Ovary (tissue), 9 donors: ENCODE measurements around the gene USP10. TPM values are rescaled to one million over a fixed set of nuclear protein-coding genes. Genes with fewer than 3 reads are reported as not detected.

Experiments
- DNase-seq, 5 donors: peaks; one replicate each; pipeline ENCODE4 v3.0.0-alpha.2; 2019 to 2020
- H3K27ac ChIP-seq, 2 donors: fragments of 200-600 bp; one replicate each; pipeline versions ENCODE4 v1.5.1 to v1.8.0; 2019 to 2022
- H3K27me3 ChIP-seq: fragments of 200-600 bp; one replicate; pipeline ENCODE4 v1.8.0; 2022
- H3K36me3 ChIP-seq: fragments of 200-600 bp; sonication (generic); one replicate; pipeline ENCODE4 v1.5.1; 2019
- H3K4me1 ChIP-seq: one replicate; pipeline ENCODE4 v1.8.1; 2013; ENCODE audit warnings: mild to moderate bottlenecking, moderate library complexity; ENCODE audit not compliant: insufficient read depth
- H3K4me3 ChIP-seq: fragments of 200-600 bp; sonication (generic); one replicate; pipeline ENCODE4 v1.5.1; 2017
- H3K9me3 ChIP-seq, 2 donors: fragments of 200-600 bp in 1 of 2; sonication (generic) in 1 of 2; one replicate each; pipeline versions ENCODE4 v1.5.1 to v1.8.1; 2013 to 2019; ENCODE audit warnings: mild to moderate bottlenecking in 1 of 2, moderate library complexity in 1 of 2
- EP300 ChIP-seq: sonication (generic); formaldehyde crosslinking; IDR thresholded peaks from one replicate; pipeline ENCODE4 v1.6.1; 2017; ENCODE audit warnings: antibody characterized with exemption
- POLR2A ChIP-seq: fragments of 450-650 bp; IDR thresholded peaks from one replicate; pipeline ENCODE4 v1.6.1; 2017; ENCODE audit warnings: antibody characterized with exemption, mild to moderate bottlenecking, moderate library complexity
- WGBS, 3 donors: extraction: QIAGEN DNeasy Blood & Tissue Kit in 1 of 3; methylation state at CpG; one replicate each; pipeline versions ENCODE4 v1.1.5 to v1.1.7; 2013 to 2017; 5-methylcytosine and 5-hydroxymethylcytosine counted together
- intact Hi-C, 4 donors: fragments of 100-400 bp; cut with DNase I; formaldehyde crosslinking; loops; one replicate each; pipeline versions ENCODE4 v1.11.0 to v1.15.1; 2022 to 2023
- polyA plus RNA-seq, 2 donors: library from polyadenylated mRNA; stranded (reverse); fragments of 200-250 nt in 1 of 2; fragments of 350-450 nt in 1 of 2; fragmentation: Illumina TruSeq in 1 of 2; extraction: RNeasy Lipid Tissue Mini Kit (QIAGEN cat#74804) in 1 of 2; gene quantifications; one replicate each; pipeline ENCODE4 v1.2.3, GENCODE V29; 2013 to 2014
- total RNA-seq, 7 donors: library from RNA; depleted of rRNA in 2 of 7; stranded (reverse); fragments of >200 nt in 2 of 7; fragmentation: NEBNext Ultra II Directional in 3 of 7; extraction: Animal tissue kit (Norgen Biotek cat#: 25700) in 3 of 7; gene quantifications; one replicate each; pipeline versions ENCODE4 v1.1.0 to v1.2.4, GENCODE V29; 2016 to 2023
- TF ChIP-seq, protein P1 (sequence below), 3 donors: fragments of 450-650 bp in 2 of 3; fragments of 200-600 bp in 1 of 3; IDR thresholded peaks; one replicate each; pipeline versions ENCODE4 v1.5.1 to v1.8.0; 2016 to 2022; ENCODE audit warnings: antibody characterized with exemption in 3 of 3, mild to moderate bottlenecking in 1 of 3
- donor health status: DM: no; HTN: no; CAD: no; lungs with moderate emphysema.
- donor health status: DM: no; HTN: no; CAD: no.
- donor health status: Bipolar disorder and iron deficiency.
- donor health status: DM: yes; HTN: yes; CAD: no.
- donor health status: DM: no; HTN: no; CAD: no.
- donor health status: DM: yes; HTN: yes; CAD: no.

USP10 gene
- total and polyA plus RNA-seq, 9 donors = 24.6 to 98.8 (median 71.4) TPM

DNA sequence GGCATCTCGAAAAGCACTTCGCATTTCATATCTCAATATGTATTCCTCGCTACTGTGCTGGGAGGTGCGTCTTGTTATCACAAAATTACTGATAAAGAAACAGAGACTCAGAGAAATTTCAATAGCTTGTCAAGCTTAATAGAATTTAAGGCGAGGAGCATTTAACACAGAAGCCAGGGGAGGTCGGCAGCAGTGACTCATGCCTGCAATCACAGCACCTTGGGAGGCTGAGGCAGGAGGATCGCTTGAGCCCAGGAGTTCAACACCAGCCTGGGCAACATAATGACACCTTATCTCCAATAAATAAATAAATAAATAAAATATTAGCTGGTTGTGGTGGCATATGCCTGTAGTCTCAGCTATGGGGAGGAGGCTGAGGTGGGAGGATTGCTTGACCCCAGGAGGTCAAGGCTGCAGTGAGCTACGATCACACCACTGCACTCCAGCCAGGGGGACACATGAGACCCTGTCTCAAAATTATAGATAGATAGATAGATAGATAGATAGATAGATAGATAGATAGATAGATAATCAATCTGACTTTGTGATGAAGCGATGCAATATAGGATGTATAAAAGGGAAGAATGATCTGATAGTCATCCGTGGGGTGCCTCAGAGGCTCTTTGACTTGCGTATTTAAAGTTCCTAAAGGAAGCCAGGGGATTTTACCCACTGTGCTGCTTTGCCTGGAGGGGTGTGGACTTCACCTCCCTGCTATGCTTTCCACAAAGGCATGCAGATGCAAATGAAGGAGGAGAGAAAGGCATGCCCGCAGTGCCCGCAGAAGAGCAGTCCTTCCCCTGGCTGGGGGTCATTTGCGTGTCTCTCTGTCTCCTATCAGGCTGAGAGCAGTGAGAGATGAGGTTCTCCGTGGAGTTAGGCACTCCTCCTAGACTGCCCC, 15.9 kb upstream of the USP10 start:
- no peak overlapping the region for H3K4me3 ChIP-seq
- no peaks in the 10 kb centered on the region for H3K36me3 ChIP-seq
- intact Hi-C loops = no loop called here
- no peaks in the 10 kb centered on the region for H3K27me3 ChIP-seq
- H3K27ac ChIP-seq = no peak overlapping the region
- H3K4me1 ChIP-seq = no peaks in the 10 kb centered on the region
- DNase-seq = no peak
- TF ChIP-seq, protein P1, sequence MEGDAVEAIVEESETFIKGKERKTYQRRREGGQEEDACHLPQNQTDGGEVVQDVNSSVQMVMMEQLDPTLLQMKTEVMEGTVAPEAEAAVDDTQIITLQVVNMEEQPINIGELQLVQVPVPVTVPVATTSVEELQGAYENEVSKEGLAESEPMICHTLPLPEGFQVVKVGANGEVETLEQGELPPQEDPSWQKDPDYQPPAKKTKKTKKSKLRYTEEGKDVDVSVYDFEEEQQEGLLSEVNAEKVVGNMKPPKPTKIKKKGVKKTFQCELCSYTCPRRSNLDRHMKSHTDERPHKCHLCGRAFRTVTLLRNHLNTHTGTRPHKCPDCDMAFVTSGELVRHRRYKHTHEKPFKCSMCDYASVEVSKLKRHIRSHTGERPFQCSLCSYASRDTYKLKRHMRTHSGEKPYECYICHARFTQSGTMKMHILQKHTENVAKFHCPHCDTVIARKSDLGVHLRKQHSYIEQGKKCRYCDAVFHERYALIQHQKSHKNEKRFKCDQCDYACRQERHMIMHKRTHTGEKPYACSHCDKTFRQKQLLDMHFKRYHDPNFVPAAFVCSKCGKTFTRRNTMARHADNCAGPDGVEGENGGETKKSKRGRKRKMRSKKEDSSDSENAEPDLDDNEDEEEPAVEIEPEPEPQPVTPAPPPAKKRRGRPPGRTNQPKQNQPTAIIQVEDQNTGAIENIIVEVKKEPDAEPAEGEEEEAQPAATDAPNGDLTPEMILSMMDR (IDR thresholded peaks at IDR 0.05) = no peak
- TF ChIP-seq POLR2A = no peak
- TF ChIP-seq EP300 = no peak
- 41 to 51% (median 42%) methylated on average over 15 of the region's 15 CpGs for WGBS, 3 donors
- no peaks in the 10 kb centered on the region for H3K9me3 ChIP-seq

DNA sequence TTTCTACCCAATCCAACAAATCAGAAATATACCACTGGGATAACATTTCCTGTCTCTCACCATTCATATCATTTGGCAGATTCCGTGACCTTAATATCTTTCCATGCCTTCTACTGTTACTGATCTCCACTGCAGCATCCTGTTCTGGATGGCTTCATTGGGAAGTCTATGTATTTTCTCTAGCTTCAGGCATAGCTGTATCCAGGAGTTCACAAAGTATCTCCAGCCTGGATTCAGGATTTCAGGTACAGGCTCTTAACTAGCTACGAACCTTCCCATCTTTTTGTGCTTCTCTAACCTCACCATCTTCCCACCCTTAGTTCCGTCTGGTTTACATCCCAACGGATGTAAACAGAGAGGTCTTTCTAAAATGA, 15.2 kb upstream of the USP10 start:
- no peaks in the 10 kb centered on the region for H3K36me3 ChIP-seq
- H3K27ac ChIP-seq = no peak overlapping the region
- H3K4me1 ChIP-seq = no peaks in the 10 kb centered on the region
- 93 to 94% (median 93%) methylated on average over 4 of the region's 4 CpGs for WGBS, 3 donors
- intact Hi-C loops = no loop called here
- TF ChIP-seq EP300 (no peak), POLR2A (no peak)
- TF ChIP-seq, protein P1 (IDR thresholded peaks at IDR 0.05) = no peak
- no peaks in the 10 kb centered on the region for H3K27me3 ChIP-seq
- no peak overlapping the region for H3K4me3 ChIP-seq
- no peaks in the 10 kb centered on the region for H3K9me3 ChIP-seq
- DNase-seq = no peak

DNA sequence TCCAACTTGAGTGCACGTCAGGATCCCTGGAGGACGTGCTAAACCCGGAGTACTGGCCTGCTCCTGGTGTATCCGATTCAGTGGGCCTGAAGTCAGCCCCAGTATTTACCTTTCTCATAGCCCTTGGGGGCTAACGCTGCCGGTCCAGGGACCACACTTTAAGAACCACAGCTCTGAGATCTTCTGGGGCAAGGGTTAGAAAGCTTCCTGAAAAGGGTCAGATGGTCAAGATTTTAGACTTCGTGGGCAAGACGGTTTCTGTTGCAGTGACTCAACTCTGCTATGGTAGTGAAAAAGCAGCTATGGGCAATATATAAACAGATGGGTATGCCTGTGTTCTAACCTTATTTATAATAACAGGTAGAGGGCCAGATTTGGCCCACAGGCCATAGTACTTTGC, 14.6 kb upstream of the USP10 start:
- TF ChIP-seq EP300 = no peak
- no peak for TF ChIP-seq POLR2A
- TF ChIP-seq, protein P1 (IDR thresholded peaks at IDR 0.05) = no peak
- no peak for DNase-seq
- no peaks in the 10 kb centered on the region for H3K27me3 ChIP-seq
- H3K36me3 ChIP-seq = no peaks in the 10 kb centered on the region
- H3K9me3 ChIP-seq = no peaks in the 10 kb centered on the region
- intact Hi-C loops = no loop called here
- no peak overlapping the region for H3K27ac ChIP-seq
- H3K4me1 ChIP-seq = no peaks in the 10 kb centered on the region
- WGBS, 3 donors = 81 to 84% (median 83%) methylated on average over 8 of the region's 8 CpGs
- H3K4me3 ChIP-seq = no peak overlapping the region

DNA sequence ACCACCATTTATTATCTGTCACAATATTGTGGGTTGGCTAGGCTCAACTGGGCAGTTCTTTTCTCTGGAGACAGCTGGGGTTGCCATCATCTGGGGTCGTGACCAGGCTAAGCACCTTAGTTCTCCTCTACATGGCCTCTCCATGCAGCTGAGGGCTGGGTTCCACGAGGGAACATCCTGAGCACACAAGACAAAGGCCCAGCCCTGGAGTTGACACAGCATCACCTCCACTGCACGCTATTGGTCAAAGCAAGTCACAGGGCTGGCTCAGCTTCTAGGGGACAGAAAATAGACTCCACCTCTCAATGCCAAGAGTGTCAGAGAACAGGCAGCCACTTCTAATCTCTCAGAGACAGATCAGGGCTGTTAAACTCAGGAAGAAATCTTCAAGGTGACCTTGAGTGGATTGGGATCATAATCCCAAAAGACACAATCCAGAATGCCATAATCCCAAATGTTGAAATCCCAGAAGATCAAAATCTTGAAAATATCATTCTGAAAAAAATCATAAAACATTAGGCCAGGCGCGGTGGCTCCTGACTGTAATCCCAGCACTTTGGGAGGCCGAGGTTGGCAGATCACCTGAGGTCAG, 13.0 kb upstream of the USP10 start:
- TF ChIP-seq EP300 (no peak), POLR2A (no peak)
- TF ChIP-seq, protein P1 (IDR thresholded peaks at IDR 0.05) = no peak
- Histone ChIP-seq H3K9me3 (no peaks in the 10 kb centered on the region), H3K4me1 (no peaks in the 10 kb centered on the region), H3K27me3 (no peaks in the 10 kb centered on the region), H3K27ac (no peak overlapping the region), H3K4me3 (no peak overlapping the region), H3K36me3 (no peaks in the 10 kb centered on the region)
- DNase-seq = no peak
- intact Hi-C loops = no loop called here
- 85 to 88% (median 86%) methylated on average over 6 of the region's 6 CpGs for WGBS, 3 donors
